ENCODE results near the gene SP9.
A peak's percentile ranks its signal among the peaks of the same experiment; 100 is the strongest.

Gene SP9

DNA sequence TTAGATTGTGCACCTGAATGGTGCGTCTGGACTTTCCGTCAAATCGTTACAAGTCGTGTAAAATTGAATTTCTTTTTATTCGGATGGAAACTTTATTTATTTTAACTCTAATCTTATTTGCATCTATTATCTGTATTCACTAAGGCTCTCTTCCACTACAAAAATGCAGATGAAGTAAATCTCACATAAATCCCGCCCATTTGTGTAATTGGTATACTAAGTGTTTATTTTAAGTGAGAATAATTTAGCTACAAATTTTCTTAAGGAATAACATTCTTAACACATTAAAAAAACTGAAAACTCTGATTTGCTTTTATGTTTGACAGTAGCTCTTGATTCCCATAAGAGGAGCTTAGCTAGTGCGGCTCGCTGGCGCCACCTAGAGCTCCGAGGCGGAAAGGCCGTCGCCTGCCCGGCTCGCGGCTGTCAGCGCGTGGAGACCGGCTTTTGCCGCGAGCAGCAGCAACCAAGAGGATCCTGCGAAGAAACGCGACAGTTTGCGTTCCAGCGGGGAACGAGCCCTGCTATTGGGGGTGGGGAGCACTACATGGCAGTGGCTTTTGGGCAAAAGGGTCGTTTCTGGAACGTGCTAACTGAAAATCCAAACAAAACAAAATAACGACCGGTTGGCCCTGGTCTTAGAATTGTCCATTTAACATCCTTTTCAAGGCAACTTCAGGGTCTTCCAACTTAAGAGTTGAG lies 6.7 kb downstream of the SP9 start:
- peaks cover 24% of the 10 kb centered on the region for H3K4me1 ChIP-seq (ENCODE audit: insufficient read depth, low read length)
- H3K9ac ChIP-seq (ENCODE audit: low read length): no peak overlapping the region

DNA sequence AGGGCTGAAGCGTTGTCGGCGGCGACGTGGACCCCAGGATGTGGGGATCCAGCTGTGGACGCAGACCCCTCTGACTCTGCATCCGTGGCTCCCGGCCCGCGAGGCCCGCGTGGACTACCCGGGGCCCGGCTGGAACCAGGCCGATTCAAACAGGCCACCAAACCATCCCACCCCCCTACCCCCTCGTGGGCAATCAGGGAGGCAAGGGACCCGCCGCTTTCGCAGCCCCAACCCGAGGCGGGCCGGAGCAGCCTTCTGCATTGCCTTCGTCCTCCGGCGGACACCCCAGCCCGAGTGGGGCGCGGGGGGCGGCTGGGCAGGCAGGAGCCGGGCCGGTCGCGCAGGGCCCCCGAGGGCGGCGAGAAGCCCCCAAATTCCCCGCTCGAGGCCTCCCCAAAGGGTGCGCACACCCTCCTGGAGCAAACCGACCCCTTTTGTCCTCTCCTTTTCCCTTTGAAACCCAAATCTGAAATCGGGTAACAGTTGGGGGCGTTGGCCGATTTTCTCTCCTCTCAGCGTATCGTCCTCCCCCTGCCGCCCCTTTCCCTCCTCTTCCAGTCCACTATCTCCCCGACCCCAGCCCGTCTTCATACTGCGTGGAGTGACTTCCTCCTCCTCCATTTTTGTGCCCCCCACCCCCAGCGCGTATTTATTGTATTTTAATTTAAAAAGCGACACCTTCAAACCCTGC lies 7.4 kb downstream of the SP9 start:
- Histone ChIP-seq H3K27me3 (ENCODE audit: control insufficient read depth in 1 of 2, insufficient read depth in 2 of 2, low read length in 2 of 2) (peaks cover 78 to 83% of the 10 kb centered on the region in 2 donors), H3K27ac (ENCODE audit: low read depth, low read length) (no peak overlapping the region), H3K4me3 (ENCODE audit: low read depth in 1 of 2, low read length in 2 of 2) (peak overlapping the region in 1 of 2 donors; percentile 6), H3K36me3 (ENCODE audit: insufficient read depth, low read length) (no peaks in the 10 kb centered on the region), H3K9ac (ENCODE audit: low read length) (no peak overlapping the region), H3K4me1 (ENCODE audit: insufficient read depth, low read length) (peaks cover 24% of the 10 kb centered on the region), H3K9me3 (ENCODE audit: low read length) (peaks cover 5% of the 10 kb centered on the region)

More for the DNA sequence above, 6.7 kb downstream of the SP9 start:
- Histone ChIP-seq H3K27me3 (ENCODE audit: control insufficient read depth in 1 of 2, insufficient read depth in 2 of 2, low read length in 2 of 2) (peaks cover 78 to 90% of the 10 kb centered on the region in 2 donors), H3K27ac (ENCODE audit: low read depth, low read length) (no peak overlapping the region), H3K4me3 (ENCODE audit: low read depth in 1 of 2, low read length in 2 of 2) (no peak overlapping the region), H3K9me3 (ENCODE audit: low read length) (peaks cover 5% of the 10 kb centered on the region), H3K36me3 (ENCODE audit: insufficient read depth, low read length) (no peaks in the 10 kb centered on the region)

DNA sequence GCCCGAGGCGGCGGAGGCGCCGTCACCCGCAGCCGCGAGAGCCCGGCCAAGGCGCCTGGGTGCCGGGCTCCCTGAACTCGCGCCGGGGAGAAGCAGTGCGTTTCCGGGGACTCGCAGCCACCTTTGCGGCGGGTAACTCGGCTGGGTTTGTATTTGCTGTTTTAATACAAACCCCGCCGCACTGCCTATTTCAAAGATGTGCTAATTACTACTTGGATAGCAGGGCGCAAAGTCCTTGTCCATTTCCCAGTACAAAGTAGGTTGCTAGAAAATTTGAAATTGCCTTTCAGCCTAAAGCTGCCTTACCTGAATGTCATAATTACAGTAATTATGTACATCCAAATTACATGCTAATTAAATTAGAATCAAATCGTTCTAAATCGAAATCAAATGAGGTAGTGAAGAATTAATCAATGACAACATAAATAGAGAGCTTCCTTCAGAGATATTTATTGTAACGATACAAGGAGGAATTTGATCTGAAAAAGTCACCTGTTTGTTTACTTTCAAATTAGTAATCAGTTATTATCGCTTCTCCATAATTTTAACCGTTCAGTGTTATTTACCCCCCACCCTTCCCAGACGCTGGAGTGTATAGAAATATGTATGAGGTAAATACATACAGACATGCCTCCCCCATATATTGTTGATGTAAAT lies 8.1 kb downstream of the SP9 start:
- no peak overlapping the region for H3K27ac ChIP-seq (ENCODE audit: low read depth, low read length)
- H3K9me3 ChIP-seq (ENCODE audit: low read length): peaks cover 5% of the 10 kb centered on the region
- H3K4me1 ChIP-seq (ENCODE audit: insufficient read depth, low read length): peaks cover 24% of the 10 kb centered on the region
- H3K9ac ChIP-seq (ENCODE audit: low read length): no peak overlapping the region
- peaks cover 74 to 77% of the 10 kb centered on the region in 2 donors for H3K27me3 ChIP-seq (ENCODE audit: control insufficient read depth in 1 of 2, insufficient read depth in 2 of 2, low read length in 2 of 2)
- no peaks in the 10 kb centered on the region for H3K36me3 ChIP-seq (ENCODE audit: insufficient read depth, low read length)
- no peak overlapping the region for H3K4me3 ChIP-seq (ENCODE audit: low read depth in 1 of 2, low read length in 2 of 2)

GRCh38 chr2:174343343-174343622 lies 8.5 kb downstream of the SP9 start:
- Histone ChIP-seq H3K27ac (ENCODE audit: low read depth, low read length) (no peak overlapping the region), H3K27me3 (ENCODE audit: control insufficient read depth in 1 of 2, insufficient read depth in 2 of 2, low read length in 2 of 2) (peaks cover 70 to 72% of the 10 kb centered on the region in 2 donors), H3K9ac (ENCODE audit: low read length) (no peak overlapping the region), H3K36me3 (ENCODE audit: insufficient read depth, low read length) (peaks cover 3% of the 10 kb centered on the region), H3K4me3 (ENCODE audit: low read depth in 1 of 2, low read length in 2 of 2) (no peak overlapping the region), H3K9me3 (ENCODE audit: low read length) (peaks cover 5% of the 10 kb centered on the region), H3K4me1 (ENCODE audit: insufficient read depth, low read length) (peaks cover 24% of the 10 kb centered on the region)

GRCh38 chr2:174343623-174344455 lies 9.1 kb downstream of the SP9 start:
- Histone ChIP-seq H3K9ac (ENCODE audit: low read length) (no peak overlapping the region), H3K4me3 (ENCODE audit: low read depth in 1 of 2, low read length in 2 of 2) (no peak overlapping the region), H3K4me1 (ENCODE audit: insufficient read depth, low read length) (peaks cover 24% of the 10 kb centered on the region), H3K27me3 (ENCODE audit: control insufficient read depth in 1 of 2, insufficient read depth in 2 of 2, low read length in 2 of 2) (peaks cover 64 to 67% of the 10 kb centered on the region in 2 donors), H3K9me3 (ENCODE audit: low read length) (peaks cover 5% of the 10 kb centered on the region), H3K27ac (ENCODE audit: low read depth, low read length) (no peak overlapping the region), H3K36me3 (ENCODE audit: insufficient read depth, low read length) (peaks cover 8% of the 10 kb centered on the region)

- Histone ChIP-seq H3K4me3 (ENCODE audit: low read depth in 1 of 2, low read length in 2 of 2) (no peak overlapping the region), H3K4me1 (ENCODE audit: insufficient read depth, low read length) (peaks cover 24% of the 10 kb centered on the region), H3K27me3 (ENCODE audit: control insufficient read depth in 1 of 2, insufficient read depth in 2 of 2, low read length in 2 of 2) (peaks cover 54 to 56% of the 10 kb centered on the region in 2 donors)
Measured at GRCh38 chr2:174344716-174345461, 10.1 kb downstream of the SP9 start.

GRCh38 chr2:174350018-174350417 lies 15.3 kb downstream of the SP9 start:
- no peak overlapping the region for H3K9ac ChIP-seq (ENCODE audit: low read length)
- H3K36me3 ChIP-seq (ENCODE audit: insufficient read depth, low read length): peaks cover 10% of the 10 kb centered on the region
- no peaks in the 10 kb centered on the region for H3K9me3 ChIP-seq (ENCODE audit: low read length)
- no peak overlapping the region for H3K4me3 ChIP-seq (ENCODE audit: low read depth in 1 of 2, low read length in 2 of 2)
- peaks cover 2 to 5% of the 10 kb centered on the region in 2 donors for H3K27me3 ChIP-seq (ENCODE audit: control insufficient read depth in 1 of 2, insufficient read depth in 2 of 2, low read length in 2 of 2)
- no peaks in the 10 kb centered on the region for H3K4me1 ChIP-seq (ENCODE audit: insufficient read depth, low read length)
- no peak overlapping the region for H3K27ac ChIP-seq (ENCODE audit: low read depth, low read length)

More at GRCh38 chr2:174344716-174345461, 10.1 kb downstream of the SP9 start:
- peaks cover 10% of the 10 kb centered on the region for H3K36me3 ChIP-seq (ENCODE audit: insufficient read depth, low read length)
- H3K9me3 ChIP-seq (ENCODE audit: low read length): peaks cover 5% of the 10 kb centered on the region
- H3K9ac ChIP-seq (ENCODE audit: low read length): no peak overlapping the region
- H3K27ac ChIP-seq (ENCODE audit: low read depth, low read length): no peak overlapping the region

GRCh38 chr2:174350593-174351181 lies 15.9 kb downstream of the SP9 start:
- no peak overlapping the region for H3K27ac ChIP-seq (ENCODE audit: low read depth, low read length)
- H3K4me3 ChIP-seq (ENCODE audit: low read depth in 1 of 2, low read length in 2 of 2): no peak overlapping the region
- peaks cover 10% of the 10 kb centered on the region for H3K36me3 ChIP-seq (ENCODE audit: insufficient read depth, low read length)
- no peak overlapping the region for H3K9ac ChIP-seq (ENCODE audit: low read length)
- H3K4me1 ChIP-seq (ENCODE audit: insufficient read depth, low read length): no peaks in the 10 kb centered on the region
- H3K9me3 ChIP-seq (ENCODE audit: low read length): no peaks in the 10 kb centered on the region
- H3K27me3 ChIP-seq (ENCODE audit: control insufficient read depth in 1 of 2, insufficient read depth in 2 of 2, low read length in 2 of 2): peaks cover 0 to under 1% of the 10 kb centered on the region in 2 donors

DNA sequence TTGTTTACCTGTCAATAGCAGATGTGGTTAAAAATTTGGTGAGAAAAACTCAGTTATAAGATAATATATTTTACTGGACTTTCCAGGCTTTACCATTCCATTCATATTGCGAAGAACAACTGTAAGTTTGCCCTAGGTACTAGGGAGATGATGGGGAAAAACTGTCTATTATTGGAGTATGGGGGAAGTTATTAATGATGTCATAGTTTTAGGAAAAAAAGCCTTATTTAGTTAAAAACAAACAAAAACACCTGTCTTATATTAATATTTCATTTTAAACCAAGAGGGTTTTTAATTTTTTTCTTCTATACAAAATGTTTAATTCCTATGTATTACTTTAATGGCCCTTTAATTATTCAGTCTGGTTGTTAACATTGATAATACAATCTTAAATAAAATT lies 18.2 kb downstream of the SP9 start:
- no peak overlapping the region for H3K4me3 ChIP-seq (ENCODE audit: low read depth in 1 of 2, low read length in 2 of 2)
- H3K9ac ChIP-seq (ENCODE audit: low read length): no peak overlapping the region
- H3K27me3 ChIP-seq (ENCODE audit: control insufficient read depth in 1 of 2, insufficient read depth in 2 of 2, low read length in 2 of 2): no peaks in the 10 kb centered on the region
- H3K27ac ChIP-seq (ENCODE audit: low read depth, low read length): no peak overlapping the region
- peaks cover 10% of the 10 kb centered on the region for H3K36me3 ChIP-seq (ENCODE audit: insufficient read depth, low read length)
- H3K9me3 ChIP-seq (ENCODE audit: low read length): no peaks in the 10 kb centered on the region
- peaks cover 11% of the 10 kb centered on the region for H3K4me1 ChIP-seq (ENCODE audit: insufficient read depth, low read length)

- no peaks in the 10 kb centered on the region for H3K9me3 ChIP-seq (ENCODE audit: low read length)
- H3K36me3 ChIP-seq (ENCODE audit: insufficient read depth, low read length): no peaks in the 10 kb centered on the region
- no peak overlapping the region for H3K9ac ChIP-seq (ENCODE audit: low read length)
- H3K27ac ChIP-seq (ENCODE audit: low read depth, low read length): no peak overlapping the region
- H3K27me3 ChIP-seq (ENCODE audit: control insufficient read depth in 1 of 2, insufficient read depth in 2 of 2, low read length in 2 of 2): no peaks in the 10 kb centered on the region
- H3K4me3 ChIP-seq (ENCODE audit: low read depth in 1 of 2, low read length in 2 of 2): no peak overlapping the region
- peaks cover 11% of the 10 kb centered on the region for H3K4me1 ChIP-seq (ENCODE audit: insufficient read depth, low read length)
Measured at GRCh38 chr2:174356347-174356746, 21.6 kb downstream of the SP9 start.

All from muscle layer of colon (tissue), 2 donors.